ENCODE results near the gene KIAA1191. TPM values are rescaled to one million over a fixed set of nuclear protein-coding genes. Genes with fewer than 3 reads are reported as not detected.

Gene KIAA1191
- total and polyA plus RNA-seq, 2 of the 8 experiments (the other 6 are each of a cell fraction or from before 2014, with no cell fraction given): 86.4 to 88.0 TPM

DNA sequence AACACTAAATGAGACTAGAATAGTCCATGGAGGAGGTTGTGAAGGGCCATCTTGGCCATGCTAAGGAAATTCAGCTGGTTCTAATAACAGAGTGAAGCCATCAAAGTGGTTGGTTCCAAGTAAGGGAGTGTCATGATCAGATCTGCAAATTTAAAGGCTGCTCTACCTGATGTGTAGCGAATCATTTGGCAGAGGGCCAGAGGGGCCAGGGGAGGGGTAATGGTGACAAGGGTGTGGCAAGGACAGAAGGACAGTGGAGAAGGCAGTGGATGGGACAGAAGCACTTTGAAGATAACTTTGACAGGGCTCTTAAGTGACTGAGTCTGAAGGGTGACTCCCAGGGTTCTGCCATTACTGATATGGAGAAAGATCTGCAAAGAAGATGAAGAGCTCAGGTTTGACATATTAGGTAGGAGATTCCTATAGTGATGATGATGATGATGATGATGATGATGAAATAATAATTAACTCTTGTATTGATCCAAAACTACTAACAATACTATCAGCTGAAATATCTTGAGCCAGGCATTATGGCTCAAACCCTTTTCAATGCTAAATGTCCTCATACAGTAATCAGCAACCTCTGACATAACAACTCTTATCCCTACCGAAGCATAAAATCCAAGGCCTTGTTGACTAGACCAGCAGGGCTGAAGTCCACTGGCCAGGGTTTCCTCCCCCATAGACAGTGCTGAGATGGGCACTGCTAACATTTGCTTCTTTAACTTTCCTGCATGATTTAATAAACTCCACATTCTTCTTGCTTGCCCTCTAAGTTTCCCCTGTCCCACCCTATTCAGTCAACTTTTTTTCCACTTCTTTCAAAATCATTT, 20.0 kb downstream of the KIAA1191 start:
- H4K5ac ChIP-seq (ENCODE audit: insufficient read length, low read depth, low read length): no peak overlapping the region
- no peaks in the 10 kb centered on the region for H3K79me1 ChIP-seq (ENCODE audit: low read depth, low read length)
- H3K27ac ChIP-seq (ENCODE audit: low read depth, low read length): no peak overlapping the region
- no peak overlapping the region for H2BK120ac ChIP-seq (replicated peaks; ENCODE audit: low read depth, low read length)
- H2BK20ac ChIP-seq (ENCODE audit: low read length): no peak overlapping the region
- H3K4ac ChIP-seq (replicated peaks; ENCODE audit: insufficient read length, low read depth, low read length): no peak overlapping the region
- no peak overlapping the region for H3K4me3 ChIP-seq (ENCODE audit: extremely low read depth in 1 of 4, insufficient read depth in 2 of 4, low read depth in 3 of 4, low read length in 4 of 4)
- H4K91ac ChIP-seq (replicated peaks; ENCODE audit: insufficient read length, low read length): no peak overlapping the region
- WGBS, 2 experiments (ENCODE audit: extremely low coverage in 1 of 2, insufficient coverage in 1 of 2, insufficient read length in 1 of 2, insufficient replicate concordance in 2 of 2, low coverage in 1 of 2, low lambda C conversion rate in 2 of 2, missing lambda C conversion rate in 1 of 2): 92% methylated on average over 2 of the region's 2 CpGs; no CpG with 5 or more reads in 1 of the 2 experiments
- no peaks in the 10 kb centered on the region for H3K27me3 ChIP-seq (replicated peaks in 1 of 4; ENCODE audit: control insufficient read depth in 3 of 4, extremely low read depth in 1 of 4, insufficient read depth in 3 of 4, low read length in 3 of 4)
- no peaks in the 10 kb centered on the region for H3K4me1 ChIP-seq (replicated peaks in 1 of 4; ENCODE audit: control insufficient read depth in 3 of 4, insufficient read depth in 4 of 4, low read length in 3 of 4)
- H2BK5ac ChIP-seq (ENCODE audit: low read depth, low read length): no peak overlapping the region
- no peaks in the 10 kb centered on the region for H3K9me3 ChIP-seq (ENCODE audit: insufficient read depth in 2 of 2, low read depth in 1 of 2, low read length in 1 of 2)
- no peak overlapping the region for H3K14ac ChIP-seq (ENCODE audit: insufficient read length)
- no peaks in the 10 kb centered on the region for H3K79me2 ChIP-seq (ENCODE audit: control insufficient read depth in 1 of 2, insufficient read depth in 2 of 2, low read length in 2 of 2)
- H3K4me2 ChIP-seq (ENCODE audit: insufficient read depth in 1 of 2, low read depth in 2 of 2, low read length in 2 of 2): no peak overlapping the region
- no peak overlapping the region for H2AFZ ChIP-seq (ENCODE audit: low read length)
- H4K20me1 ChIP-seq (replicated peaks in 1 of 2; ENCODE audit: control insufficient read depth in 1 of 2, insufficient read depth in 2 of 2, low read length in 2 of 2): no peaks in the 10 kb centered on the region
- no peak overlapping the region for H3K56ac ChIP-seq (replicated peaks; ENCODE audit: insufficient read length, low read depth, low read length)
- ChIA-PET CTCF (ENCODE audit: partially characterized antibody) (interaction anchor here (0.7 to 1.1 kb wide), 2 partner anchors 13 to 38 kb away, joined by 3 to 4 read pairs; no protein-coding TSS in a partner anchor), POLR2A (ENCODE audit: partially characterized antibody) (interaction anchor here (1.8 kb wide), 1 partner anchor 13 kb away, joined by 5 read pairs; no protein-coding TSS in a partner anchor)
- peaks cover 8 to 24% (median 20%) of the 10 kb centered on the region in 4 experiments for H3K36me3 ChIP-seq (ENCODE audit: control insufficient read depth in 2 of 4, insufficient read depth in 4 of 4, low read length in 3 of 4)
- no peak overlapping the region for H2AK5ac ChIP-seq (ENCODE audit: low read depth, low read length)
- no peak overlapping the region for H3K23ac ChIP-seq (ENCODE audit: insufficient read length)
- H2BK15ac ChIP-seq (ENCODE audit: low read length): no peak overlapping the region
- H3K9ac ChIP-seq (replicated peaks in 1 of 4; ENCODE audit: extremely low read depth in 1 of 4, low read depth in 3 of 4, low read length in 3 of 4): no peak overlapping the region
- H3K23me2 ChIP-seq (ENCODE audit: low read depth, low read length): no peaks in the 10 kb centered on the region
- H4K8ac ChIP-seq (ENCODE audit: extremely low read depth, insufficient read depth, low read length): no peak overlapping the region
- DNase-seq (ENCODE audit: low read depth in 1 of 2, low spot score in 2 of 2) (no peak), FAIRE-seq (no peak)
- no peak overlapping the region for H2BK12ac ChIP-seq (ENCODE audit: low read depth, low read length)
- H3K18ac ChIP-seq (ENCODE audit: extremely low read depth, low read length): no peak overlapping the region
- TF ChIP-seq SUZ12 (IDR thresholded peaks at IDR 0.05; ENCODE audit: low read length) (no peak), KDM5A (IDR thresholded peaks at IDR 0.05; ENCODE audit: low read length) (no peak), CHD1 (IDR thresholded peaks at IDR 0.05; ENCODE audit: low read depth, low read length) (no peak), TAF1 (IDR thresholded peaks at IDR 0.05; ENCODE audit: low read depth, low read length) (no peak), POLR2A (IDR thresholded peaks at IDR 0.05; ENCODE audit: control extremely low read depth in 1 of 2, low read depth in 2 of 2, low read length in 2 of 2) (no peak)
- TF ChIP-seq, protein P1, sequence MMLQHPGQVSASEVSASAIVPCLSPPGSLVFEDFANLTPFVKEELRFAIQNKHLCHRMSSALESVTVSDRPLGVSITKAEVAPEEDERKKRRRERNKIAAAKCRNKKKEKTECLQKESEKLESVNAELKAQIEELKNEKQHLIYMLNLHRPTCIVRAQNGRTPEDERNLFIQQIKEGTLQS (IDR thresholded peaks at IDR 0.05; ENCODE audit: insufficient read depth, low read depth, low read length): no peak
